Endothelial cell of umbilical vein (primary cell): ENCODE data around the gene SUCLG2. TPM values are rescaled to one million over a fixed set of nuclear protein-coding genes. Genes with fewer than 3 reads are reported as not detected.

Source experiments
- BruUV-seq: library from RNA; stranded (reverse); fragments of 400-500 nt; replicated peaks from 2 replicates; lab custom pipeline; 2021; lab: Mats Ljungman, UMichigan
- CTCF ChIA-PET: fragments of 300-600, 350-600 bp; sonication (Branson Sonifier 250); formaldehyde crosslinking; loops from one replicate; lab custom pipeline; 2021; ENCODE audit warnings: antibody characterized with exemption, inconsistent platforms; lab: Charles Lee
- POLR2A ChIA-PET: fragments of 300-600, 350-600 bp; sonication (Branson Sonifier 250); formaldehyde crosslinking; loops from one replicate; lab custom pipeline; 2021; ENCODE audit warnings: antibody characterized with exemption, inconsistent platforms; lab: Charles Lee
- DNase-seq: peaks from one replicate; pipeline ENCODE4 v3.0.0-alpha.2; 2011; ENCODE audit warnings: low read depth, low spot score
- FAIRE-seq: peaks from 2 replicates; lab custom pipeline; 2011; peaks lifted over from hg19 to GRCh38; lab: Jason Lieb, UNC
- H2AFZ ChIP-seq: 2 replicates; pipeline ENCODE4 v1.6.0; 2012; ENCODE audit warnings: low read depth, low read length, control low read depth, inconsistent platforms
- H3K27ac ChIP-seq: 2 replicates; pipeline ENCODE4 v1.5.1; 2011; ENCODE audit warnings: low read depth, mild to moderate bottlenecking, control low read depth, low read length, moderate library complexity; ENCODE audit not compliant: insufficient read depth
- H3K27me3 ChIP-seq, 2 experiments: 2 replicates each; pipeline versions ENCODE4 v1.6.0 to v1.6.1; 2011; ENCODE audit warnings: low read length in 2 of 2, mixed read lengths in 1 of 2; ENCODE audit not compliant: control insufficient read depth in 2 of 2, insufficient read depth in 2 of 2
- H3K36me3 ChIP-seq, 2 experiments: 2 replicates in 1 of 2; 3 replicates in 1 of 2; pipeline ENCODE4 v1.5.1; 2011; ENCODE audit warnings: low read length in 2 of 2, mild to moderate bottlenecking in 1 of 2, moderate library complexity in 1 of 2; ENCODE audit not compliant: control insufficient read depth in 2 of 2, insufficient read depth in 2 of 2; ENCODE audit errors: extremely low read depth in 1 of 2
- H3K4me1 ChIP-seq: 3 replicates; pipeline ENCODE4 v1.5.1; 2011; ENCODE audit warnings: mild to moderate bottlenecking, low read length; ENCODE audit not compliant: control insufficient read depth, insufficient read depth; ENCODE audit errors: extremely low read depth
- H3K4me2 ChIP-seq: 2 replicates; pipeline ENCODE4 v1.6.1; 2011; ENCODE audit warnings: low read length, control low read depth, mixed read lengths; ENCODE audit not compliant: insufficient read depth
- H3K4me3 ChIP-seq, 3 experiments: fragments of 200-600 bp in 1 of 3; sonication (generic), shearing (Covaris generic) in 1 of 3; replicated peaks in 1 of 3; 2 replicates each; pipeline ENCODE4 v1.5.1; 2011 to 2016; ENCODE audit warnings: control low read depth in 3 of 3, low read length in 3 of 3, mild to moderate bottlenecking in 2 of 3, inconsistent platforms in 1 of 3, low read depth in 1 of 3, moderate library complexity in 1 of 3; ENCODE audit not compliant: insufficient read depth in 1 of 3
- H3K79me2 ChIP-seq: 2 replicates; pipeline ENCODE4 v1.6.0; 2012; ENCODE audit warnings: low read length, inconsistent platforms; ENCODE audit not compliant: control insufficient read depth, insufficient read depth
- H3K9ac ChIP-seq: replicated peaks from 2 replicates; pipeline ENCODE3; 2011; ENCODE audit warnings: low read length, control low read depth; ENCODE audit not compliant: insufficient read depth; ENCODE audit errors: extremely low read depth
- H3K9me1 ChIP-seq: replicated peaks from 3 replicates; pipeline ENCODE4 v1.6.0; 2011; ENCODE audit warnings: mild to moderate bottlenecking, low read length; ENCODE audit not compliant: control insufficient read depth, insufficient read depth; ENCODE audit errors: extremely low read depth
- H3K9me3 ChIP-seq: replicated peaks from 2 replicates; pipeline ENCODE4 v1.5.1; 2012; ENCODE audit warnings: low read length, inconsistent platforms; ENCODE audit not compliant: control insufficient read depth, insufficient read depth
- H4K20me1 ChIP-seq: replicated peaks from 2 replicates; pipeline ENCODE3; 2011; ENCODE audit warnings: mild to moderate bottlenecking, low read length; ENCODE audit not compliant: control insufficient read depth, insufficient read depth; ENCODE audit errors: extremely low read depth
- EZH2 ChIP-seq: IDR thresholded peaks from 2 replicates; pipeline ENCODE4 v1.6.1; 2012; ENCODE audit warnings: borderline replicate concordance, low read depth, mild to moderate bottlenecking, moderate library complexity, low read length, inconsistent platforms; ENCODE audit not compliant: severe bottlenecking
- FOS ChIP-seq: IDR thresholded peaks from 2 replicates; pipeline ENCODE4 v1.6.1; 2011; ENCODE audit warnings: mild to moderate bottlenecking, low read length, moderate library complexity, borderline replicate concordance; ENCODE audit not compliant: insufficient read depth
- GATA2 ChIP-seq: IDR thresholded peaks from 2 replicates; pipeline ENCODE4 v1.7.0; 2011; ENCODE audit warnings: low read depth, mild to moderate bottlenecking, moderate library complexity, mixed read lengths, low read length; ENCODE audit not compliant: insufficient read length, insufficient read depth
- JUN ChIP-seq: IDR thresholded peaks from 2 replicates; pipeline ENCODE4 v1.6.1; 2011; ENCODE audit warnings: borderline replicate concordance, low read depth; ENCODE audit not compliant: insufficient read length, insufficient read depth
- MYC ChIP-seq: IDR thresholded peaks from one replicate; pipeline ENCODE4 v1.6.1; 2011; ENCODE audit warnings: mild to moderate bottlenecking, low read depth, low read length
- POLR2A ChIP-seq: IDR thresholded peaks from 2 replicates; pipeline ENCODE4 v1.6.1; 2012; ENCODE audit warnings: low read depth, mild to moderate bottlenecking, control low read depth, low read length
- POLR2AphosphoS5 ChIP-seq: IDR thresholded peaks from 2 replicates; pipeline ENCODE4 v1.6.1; 2012; ENCODE audit warnings: low read depth, mild to moderate bottlenecking, control low read depth, low read length, moderate library complexity; ENCODE audit not compliant: insufficient read depth
- dilution Hi-C: fragments of 300-500 bp; cut with MboI; formaldehyde crosslinking; loops from one replicate; pipeline ENCODE4 v1.15.0; 2019; ENCODE audit warnings: low sequenced_read_pairs; ENCODE audit not compliant: extremely low pct_ligation_motif_present
- intact Hi-C: fragments of 100-400 bp; cut with micrococcal nuclease; formaldehyde crosslinking; loops from one replicate; pipeline ENCODE4 v1.10.0; 2022
- polyA plus RNA-seq, 4 experiments: library from polyadenylated mRNA; depleted of rRNA in 3 of 4; stranded (reverse) in 3 of 4; unstranded in 1 of 4; fragments of >200 nt; gene quantifications; 2 replicates each; pipeline versions ENCODE4 v1.2.1 to v1.2.3, GENCODE V29; 2011 to 2012; ENCODE audit warnings: missing spikeins in 1 of 4
- total RNA-seq: library from RNA; stranded (reverse); gene quantifications from 2 replicates; pipeline ENCODE4 v1.2.3, GENCODE V29; 2021
- TF ChIP-seq, protein P1 (sequence below): IDR thresholded peaks from 2 replicates; pipeline ENCODE4 v1.6.1; 2011; ENCODE audit not compliant: insufficient read depth, insufficient read length
- TF ChIP-seq, protein P2 (sequence below), 2 donors: IDR thresholded peaks; 1 replicate in 1 of 2; 2 replicates in 1 of 2; pipeline ENCODE4 v1.5.1; 2011; ENCODE audit warnings: low read length in 2 of 2, mild to moderate bottlenecking in 2 of 2, moderate library complexity in 2 of 2, control low read depth in 1 of 2, inconsistent platforms in 1 of 2, low read depth in 1 of 2; ENCODE audit not compliant: insufficient read depth in 1 of 2; ENCODE audit errors: extremely low read depth in 1 of 2

The SUCLG2 gene
- total and polyA plus RNA-seq, 2 donors (not counting 3 experiments of a cell fraction or from before 2014, with no cell fraction given): 8.1 to 38.3 TPM

DNA sequence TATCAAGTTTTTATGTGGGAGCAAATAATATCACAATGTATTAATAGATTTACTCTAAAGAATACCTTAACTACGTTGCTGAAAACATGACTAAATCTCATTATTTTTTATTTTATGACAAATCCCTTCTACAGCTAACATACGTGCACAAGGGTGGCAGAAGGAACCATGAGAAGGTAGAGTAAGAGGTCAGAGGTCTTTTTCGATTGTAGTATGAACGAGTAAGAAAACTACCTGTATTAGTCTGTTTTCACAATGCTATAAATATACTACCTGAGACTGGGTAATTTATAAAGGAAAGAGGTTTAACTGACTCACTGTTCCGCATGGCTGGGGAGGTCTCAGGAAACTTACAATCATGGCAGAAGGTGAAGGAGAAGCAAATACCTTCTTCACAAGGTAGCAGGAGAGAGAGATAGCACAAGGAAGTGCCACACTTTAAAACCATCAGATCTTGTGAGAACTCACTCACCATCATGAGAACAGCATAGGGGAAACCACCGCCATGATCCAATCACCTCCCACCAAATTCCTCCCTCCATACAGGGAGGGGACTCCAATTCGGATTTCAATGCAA lies 95.3 kb downstream of the SUCLG2 start:
- Histone ChIP-seq H3K27me3 (no peaks in the 10 kb centered on the region), H3K9me1 (no peaks in the 10 kb centered on the region), H3K9me3 (no peaks in the 10 kb centered on the region), H4K20me1 (peaks cover 2% of the 10 kb centered on the region), H2AFZ (no peak overlapping the region), H3K4me2 (no peak overlapping the region), H3K4me3 (no peak overlapping the region), H3K27ac (no peak overlapping the region), H3K9ac (no peak overlapping the region), H3K4me1 (peaks cover 2% of the 10 kb centered on the region), H3K79me2 (no peaks in the 10 kb centered on the region), H3K36me3 (no peaks in the 10 kb centered on the region)
- ChIA-PET POLR2A (no interaction called here), CTCF (no interaction called here)
- no peak for FAIRE-seq
- DNase-seq: no peak
- intact Hi-C loops (no loop called here), dilution Hi-C loops (no loop called here)
- BruUV-seq: no TSS peak
- TF ChIP-seq JUN: no peak
- TF ChIP-seq GATA2: no peak
- no peak for TF ChIP-seq FOS
- TF ChIP-seq EZH2: no peak
- no peak for TF ChIP-seq POLR2A
- TF ChIP-seq, protein P1, sequence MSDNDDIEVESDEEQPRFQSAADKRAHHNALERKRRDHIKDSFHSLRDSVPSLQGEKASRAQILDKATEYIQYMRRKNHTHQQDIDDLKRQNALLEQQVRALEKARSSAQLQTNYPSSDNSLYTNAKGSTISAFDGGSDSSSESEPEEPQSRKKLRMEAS: no peak
- TF ChIP-seq POLR2AphosphoS5: no peak
- TF ChIP-seq MYC: no peak
- TF ChIP-seq, protein P2, sequence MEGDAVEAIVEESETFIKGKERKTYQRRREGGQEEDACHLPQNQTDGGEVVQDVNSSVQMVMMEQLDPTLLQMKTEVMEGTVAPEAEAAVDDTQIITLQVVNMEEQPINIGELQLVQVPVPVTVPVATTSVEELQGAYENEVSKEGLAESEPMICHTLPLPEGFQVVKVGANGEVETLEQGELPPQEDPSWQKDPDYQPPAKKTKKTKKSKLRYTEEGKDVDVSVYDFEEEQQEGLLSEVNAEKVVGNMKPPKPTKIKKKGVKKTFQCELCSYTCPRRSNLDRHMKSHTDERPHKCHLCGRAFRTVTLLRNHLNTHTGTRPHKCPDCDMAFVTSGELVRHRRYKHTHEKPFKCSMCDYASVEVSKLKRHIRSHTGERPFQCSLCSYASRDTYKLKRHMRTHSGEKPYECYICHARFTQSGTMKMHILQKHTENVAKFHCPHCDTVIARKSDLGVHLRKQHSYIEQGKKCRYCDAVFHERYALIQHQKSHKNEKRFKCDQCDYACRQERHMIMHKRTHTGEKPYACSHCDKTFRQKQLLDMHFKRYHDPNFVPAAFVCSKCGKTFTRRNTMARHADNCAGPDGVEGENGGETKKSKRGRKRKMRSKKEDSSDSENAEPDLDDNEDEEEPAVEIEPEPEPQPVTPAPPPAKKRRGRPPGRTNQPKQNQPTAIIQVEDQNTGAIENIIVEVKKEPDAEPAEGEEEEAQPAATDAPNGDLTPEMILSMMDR (IDR thresholded peaks at IDR 0.05; ENCODE audit: extremely low read depth in 1 of 2, insufficient read depth in 1 of 2, low read depth in 1 of 2, low read length in 2 of 2): no peak
